HG03354 (cell line): ENCODE data around the gene WWP2.

Experiments
- ATAC-seq: cut with Tn5 transposase; IDR thresholded peaks from one replicate; pipeline ENCODE4 v1.9.1; 2021; ENCODE audit warnings: mild to moderate bottlenecking; ENCODE audit not compliant: unreplicated experiment, poor library complexity, severe bottlenecking

The WWP2 gene

GRCh38 chr16:69873783-69874182 lies 111.7 kb downstream of the WWP2 start:
- ATAC-seq: no peak

- ATAC-seq: no peak
These were observed 112.1 kb downstream of the WWP2 start for GRCh38 chr16:69874271-69874670.

DNA sequence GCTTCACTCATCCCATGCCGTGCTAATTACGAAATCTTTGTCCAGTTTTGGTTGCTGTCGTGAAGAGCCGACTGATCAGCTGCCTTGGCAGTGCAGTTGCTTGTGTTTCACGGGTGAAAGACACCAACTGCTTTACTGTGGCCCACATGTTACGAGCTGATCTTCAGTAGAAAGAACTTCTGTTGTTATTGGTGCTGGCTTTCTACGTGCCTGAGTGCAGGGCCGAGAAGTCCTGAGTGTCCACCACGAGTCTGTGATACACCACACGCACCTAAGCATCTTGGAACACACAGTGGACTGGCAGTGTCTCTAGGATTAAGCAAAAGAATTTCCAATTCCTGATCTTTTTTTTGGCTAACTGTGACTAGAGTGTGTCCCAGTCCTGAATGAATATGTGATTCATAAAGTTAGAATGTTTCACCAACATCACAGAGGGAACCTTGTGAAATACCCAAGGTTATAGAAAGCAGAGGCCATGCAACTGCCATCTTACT lies 118.6 kb downstream of the WWP2 start:
- no peak for ATAC-seq

DNA sequence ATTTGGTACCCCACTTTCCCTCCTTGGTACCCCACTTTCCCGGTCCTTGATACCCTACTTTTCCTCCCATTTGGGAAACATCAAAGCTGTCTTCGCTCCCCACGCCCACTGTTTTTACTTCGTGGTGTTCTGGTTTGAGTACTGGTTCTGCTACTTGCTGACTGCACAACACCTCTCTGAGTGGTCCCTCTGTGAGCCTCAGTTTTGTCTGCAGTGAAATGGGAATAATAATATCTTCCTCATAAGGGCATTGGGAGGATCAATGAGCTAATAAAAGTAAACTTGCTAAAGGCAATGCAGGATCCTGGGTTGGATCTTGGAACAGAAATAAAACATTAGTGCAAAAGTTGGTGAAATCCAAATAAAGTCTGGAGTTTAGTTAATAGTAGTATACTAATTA lies 119.0 kb downstream of the WWP2 start:
- ATAC-seq: no peak

DNA sequence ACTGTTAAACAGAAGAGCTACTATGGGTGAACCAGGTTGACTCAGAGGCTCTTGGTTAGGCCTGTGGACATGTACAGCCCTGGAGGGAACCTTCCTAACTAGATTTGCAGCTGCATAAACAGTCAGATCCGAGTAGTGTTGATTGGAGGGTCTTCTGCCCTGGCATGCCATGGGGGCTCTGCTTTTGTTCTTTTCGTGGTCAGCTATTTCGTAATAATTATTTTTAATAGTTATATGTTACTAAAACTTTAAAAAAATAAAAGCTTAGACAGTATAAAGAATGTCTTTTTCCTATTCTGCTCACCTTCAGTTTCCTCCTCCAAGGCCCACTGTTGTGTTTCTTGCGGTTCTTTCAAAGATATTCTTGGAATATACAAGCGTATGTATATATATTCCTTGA lies 121.6 kb downstream of the WWP2 start:
- ATAC-seq: no peak

DNA sequence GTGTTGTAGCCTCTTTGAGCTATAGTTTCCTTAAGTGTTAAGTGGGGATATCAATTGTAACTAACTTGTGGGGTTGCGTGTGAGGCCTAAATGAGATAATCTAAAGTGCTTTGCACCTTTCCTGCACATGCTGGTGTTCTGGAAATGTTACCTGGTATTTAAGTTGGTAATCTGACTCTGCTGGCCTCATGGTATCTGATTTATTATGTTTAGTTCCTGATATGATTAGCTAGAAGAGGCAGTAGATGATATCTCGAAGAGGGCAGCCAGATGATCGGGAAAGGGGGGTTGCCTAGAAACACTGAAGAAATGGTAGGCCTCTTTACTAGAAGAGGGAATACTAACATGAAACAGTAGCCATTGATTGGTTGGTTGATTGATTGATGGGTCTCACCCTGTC lies 123.6 kb downstream of the WWP2 start:
- no peak for ATAC-seq

- no peak for ATAC-seq
These were observed 124.6 kb downstream of the WWP2 start for GRCh38 chr16:69886726-69887125.

DNA sequence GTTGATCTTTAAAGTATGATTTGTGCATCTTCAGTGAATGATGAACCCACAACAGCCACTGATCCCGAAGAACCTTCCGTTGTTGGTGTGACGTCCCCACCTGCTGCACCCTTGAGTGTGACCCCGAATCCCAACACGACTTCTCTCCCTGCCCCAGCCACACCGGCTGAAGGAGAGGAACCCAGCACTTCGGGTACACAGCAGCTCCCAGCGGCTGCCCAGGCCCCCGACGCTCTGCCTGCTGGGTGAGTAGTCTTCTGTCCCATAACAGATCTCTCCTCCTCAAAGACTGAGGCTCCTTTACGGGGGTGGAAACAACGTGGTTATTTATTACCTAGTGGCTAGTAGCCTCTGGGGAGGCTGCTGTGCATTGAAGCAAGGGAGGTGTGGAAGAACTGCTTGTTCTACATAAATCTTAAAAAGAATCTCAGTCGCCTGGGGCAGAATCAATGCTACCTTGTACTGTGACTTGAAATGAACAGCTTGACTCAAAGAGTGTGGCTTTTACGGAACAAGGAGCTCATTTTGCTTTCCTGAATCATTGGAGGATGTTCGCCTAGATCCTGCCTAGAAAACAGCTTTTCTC lies 126.0 kb downstream of the WWP2 start:
- no peak for ATAC-seq

DNA sequence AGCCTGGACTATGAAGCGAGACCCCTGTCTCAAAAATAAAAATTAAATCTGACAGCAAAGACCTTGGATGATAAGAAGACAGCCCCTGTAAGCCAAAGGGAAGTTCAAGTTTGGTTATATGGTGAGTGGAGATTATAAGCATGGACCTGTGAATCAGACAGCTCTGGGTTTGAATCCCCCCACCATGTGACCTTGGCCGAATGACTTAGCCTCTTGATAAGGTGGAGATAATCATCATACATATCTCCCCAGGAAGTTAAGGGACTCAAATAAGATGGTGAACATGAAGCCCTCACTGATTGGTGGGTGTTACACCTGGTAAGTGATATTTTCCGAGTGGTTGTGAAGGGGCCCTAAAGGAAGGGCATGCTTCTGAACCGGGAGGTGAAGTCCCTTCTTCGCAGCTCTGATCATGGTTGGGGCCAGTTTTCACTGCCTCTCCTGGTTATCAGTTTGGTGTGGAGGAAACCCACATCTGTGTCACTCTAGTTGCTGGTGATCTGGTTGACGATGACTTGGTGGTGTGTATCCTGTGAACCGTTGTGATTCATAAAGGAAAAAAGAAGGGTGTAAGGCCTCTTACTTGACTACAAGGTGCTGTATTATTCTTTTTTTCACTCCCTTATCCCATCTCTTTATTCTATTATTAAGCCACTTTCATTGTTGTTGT lies 127.3 kb downstream of the WWP2 start:
- ATAC-seq: no peak

GRCh38 chr16:69890114-69890891 lies 128.2 kb downstream of the WWP2 start:
- no peak for ATAC-seq

- ATAC-seq: no peak
These were observed 128.8 kb downstream of the WWP2 start for GRCh38 chr16:69890892-69891282.

DNA sequence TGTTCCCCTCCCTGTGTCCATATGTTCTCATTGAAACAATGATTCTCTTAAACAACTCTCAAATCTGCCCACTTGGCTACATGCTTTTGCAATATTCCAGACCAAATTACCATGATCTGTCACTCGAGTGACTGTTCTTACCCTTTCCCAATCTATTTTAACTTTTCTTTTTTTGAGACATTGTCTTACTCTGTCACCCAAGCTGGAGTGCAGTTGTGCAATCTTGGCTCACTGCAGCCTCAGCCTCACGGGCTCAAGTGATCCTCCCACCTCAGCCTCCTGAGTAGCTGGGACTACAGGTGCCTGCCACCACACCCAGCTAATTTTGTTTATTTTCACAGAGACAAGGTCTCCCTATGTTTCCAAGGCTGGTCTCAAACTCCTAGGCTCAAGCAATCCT lies 130.2 kb downstream of the WWP2 start:
- ATAC-seq: no peak

DNA sequence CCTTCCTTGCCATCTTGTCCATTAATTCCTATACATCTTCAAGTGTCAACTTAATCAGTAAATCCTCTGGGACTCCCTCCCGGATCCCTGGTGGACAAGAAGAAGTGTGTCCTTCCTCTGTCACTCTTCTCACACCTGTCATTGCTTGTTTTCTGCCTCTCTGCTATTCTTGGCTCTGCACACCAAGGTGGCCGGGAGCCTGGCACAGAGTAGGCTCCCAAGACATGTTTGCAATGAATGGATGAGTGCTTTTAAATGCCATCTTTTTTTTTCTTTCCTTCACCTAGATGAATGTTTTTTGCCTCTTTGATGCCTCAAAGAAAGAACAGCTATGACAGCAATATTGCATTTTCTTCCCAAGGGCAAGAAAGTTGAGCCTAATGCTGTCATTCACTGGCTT lies 131.0 kb downstream of the WWP2 start:
- no peak for ATAC-seq

DNA sequence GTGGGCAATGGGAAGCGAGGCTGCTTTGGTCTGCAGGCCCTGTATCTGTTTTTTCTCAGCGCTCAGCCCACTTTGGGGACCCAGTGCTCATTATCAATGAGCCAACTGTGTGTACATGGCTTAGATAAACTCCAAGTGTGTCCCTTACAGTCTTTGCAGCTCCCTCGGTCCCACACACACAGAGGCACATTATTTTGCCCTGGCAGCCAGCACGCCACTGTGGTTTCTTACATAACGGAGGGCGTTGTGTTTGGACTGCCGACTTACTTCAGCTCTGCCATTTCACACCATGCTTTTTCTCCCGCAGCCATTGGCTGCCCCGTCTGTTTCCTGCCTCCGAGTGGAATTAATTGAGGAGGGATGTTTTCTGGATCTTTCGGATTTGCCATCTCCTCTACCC lies 132.5 kb downstream of the WWP2 start:
- no peak for ATAC-seq

GRCh38 chr16:69903865-69904415 lies 141.8 kb downstream of the WWP2 start:
- ATAC-seq: no peak

DNA sequence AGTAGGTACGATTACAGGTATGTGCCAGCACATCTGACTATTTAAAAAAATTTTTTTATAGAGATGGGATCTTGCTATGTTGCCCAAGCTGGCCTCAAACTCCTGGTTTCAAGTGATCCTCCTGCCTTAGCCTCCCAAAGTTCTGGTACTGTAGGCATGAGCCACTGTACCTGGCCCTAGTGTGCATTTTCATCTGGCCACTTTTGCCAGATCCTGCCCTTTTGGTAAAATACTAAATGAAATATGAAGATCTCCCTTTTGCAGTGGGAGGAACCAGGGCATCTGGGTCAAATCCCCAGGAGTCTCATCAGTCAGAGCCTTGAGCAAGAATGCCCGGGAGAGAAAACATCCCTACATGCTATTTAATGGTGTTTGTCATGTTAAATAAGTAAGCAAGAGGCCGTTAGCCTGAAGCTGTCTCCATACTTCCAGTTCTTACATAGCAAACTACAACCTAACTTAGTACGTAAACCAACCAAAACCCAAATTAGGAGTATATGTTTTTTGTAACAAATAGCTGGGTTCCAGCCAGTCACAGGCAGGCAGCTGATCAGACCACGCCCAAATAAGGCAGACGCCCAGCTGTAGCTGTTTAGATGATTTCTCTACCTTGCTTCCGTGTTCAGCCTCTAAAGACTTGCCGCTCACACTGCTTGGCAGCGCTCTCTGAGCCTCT lies 142.5 kb downstream of the WWP2 start:
- ATAC-seq: no peak

- no peak for ATAC-seq
These were observed 143.0 kb downstream of the WWP2 start for GRCh38 chr16:69905171-69905555.

DNA sequence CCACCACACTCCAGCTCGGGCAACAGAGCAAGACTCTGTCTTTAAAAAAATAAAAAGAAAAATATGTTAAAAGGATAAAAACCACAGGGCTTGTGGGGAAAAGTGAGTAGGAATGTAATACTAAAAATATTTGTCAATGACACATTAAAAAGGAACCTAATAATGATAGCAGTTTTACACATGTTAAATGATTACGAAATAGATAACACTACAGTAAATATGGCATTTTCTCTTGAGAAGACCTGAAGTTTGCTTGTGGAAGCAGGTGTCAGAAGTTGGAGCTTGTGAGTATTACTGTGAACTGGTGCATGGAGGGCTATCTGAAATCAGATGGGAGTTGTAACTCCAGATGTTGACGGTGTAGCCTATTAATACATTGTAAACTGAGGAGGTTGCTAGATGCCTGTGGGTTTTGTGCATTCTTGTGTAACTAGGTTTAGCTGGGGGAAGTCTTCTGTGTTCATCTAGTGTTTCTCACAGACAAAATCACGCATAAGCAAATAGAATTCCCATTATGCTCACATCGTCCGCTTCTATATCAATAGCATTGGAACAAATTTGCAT lies 144.8 kb downstream of the WWP2 start:
- no peak for ATAC-seq

DNA sequence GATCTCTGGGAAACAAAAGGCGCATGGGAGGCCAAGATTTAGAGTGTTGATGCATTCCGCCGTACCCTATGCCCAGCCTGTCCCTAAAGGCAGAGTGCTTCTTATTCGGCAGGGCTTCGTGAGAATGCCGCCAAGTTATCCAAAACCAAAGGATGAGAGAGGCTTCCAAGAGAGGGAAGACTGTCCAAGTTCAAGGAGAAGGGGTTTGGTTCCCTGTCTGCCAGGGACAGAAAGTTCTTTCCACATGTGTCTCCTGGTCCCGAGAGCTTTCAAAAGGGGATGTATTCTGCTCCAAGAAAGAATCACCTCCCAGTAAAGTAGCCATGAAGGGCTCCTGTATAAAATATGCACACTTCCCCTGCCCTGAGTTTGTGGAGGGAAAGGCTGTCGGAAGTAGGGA lies 146.9 kb downstream of the WWP2 start:
- no peak for ATAC-seq

GRCh38 chr16:69909760-69910159 lies 147.6 kb downstream of the WWP2 start:
- ATAC-seq: no peak
